Activated naive CD4-positive, alpha-beta T cell treated with anti-CD3 and anti-CD28 coated beads, Interleukin-2, amount 10 ng/mL, durations not matched to agents 7 days and 5 days (primary cell): ENCODE data around the gene KIFC1.
"Not testable (repeated sequence)": the region's sequence is repeated elsewhere in the genome, so short reads cannot be mapped to it uniquely, and the experiment has no call there.

Source experiments
- CTCF ChIA-PET: fragments of 350-600 bp; sonication (Branson Sonifier 250); formaldehyde crosslinking; loops from one replicate; lab custom pipeline; 2021; ENCODE audit warnings: antibody characterized with exemption; lab: Charles Lee
- DNase-seq: peaks from one replicate; pipeline ENCODE4 v3.0.0-alpha.2; 2020
- H3K27ac Mint-ChIP-seq: one replicate; pipeline ENCODE4 v1.8.0; 2021; ENCODE audit warnings: mild to moderate bottlenecking, moderate library complexity, mixed read lengths
- H3K27me3 Mint-ChIP-seq: one replicate; pipeline ENCODE4 v1.8.0; 2021; ENCODE audit warnings: mild to moderate bottlenecking, mixed read lengths
- H3K36me3 Mint-ChIP-seq: one replicate; pipeline ENCODE4 v1.8.0; 2021; ENCODE audit warnings: mixed read lengths
- H3K4me1 Mint-ChIP-seq: one replicate; pipeline ENCODE4 v1.8.0; 2021; ENCODE audit warnings: mixed read lengths
- H3K4me3 Mint-ChIP-seq: one replicate; pipeline ENCODE4 v1.8.0; 2021; ENCODE audit warnings: mild to moderate bottlenecking, moderate library complexity, mixed read lengths
- H3K9me3 Mint-ChIP-seq: one replicate; pipeline ENCODE4 v1.8.0; 2021; ENCODE audit warnings: mixed read lengths

The KIFC1 gene

GRCh38 chr6:33390173-33390572, 1.4 kb upstream of the KIFC1 start:
- H3K27ac Mint-ChIP-seq, result peak overlapping the region; percentile 97
- CTCF ChIA-PET, result interaction anchor here (0.8 to 2.0 kb wide), 15 partner anchors 11 to 310 kb away, joined by 3 to 10 read pairs (median 4); partner anchors contain the start of genes ZBTB22 and ZBTB9
- no peak overlapping the region for H3K4me3 Mint-ChIP-seq
- H3K9me3 Mint-ChIP-seq, result no peaks in the 10 kb centered on the region
- H3K27me3 Mint-ChIP-seq, result peaks cover 4% of the 10 kb centered on the region
- peaks cover 25% of the 10 kb centered on the region for H3K36me3 Mint-ChIP-seq
- no peak for DNase-seq
- H3K4me1 Mint-ChIP-seq, result peaks cover 42% of the 10 kb centered on the region

GRCh38 chr6:33390767-33391277, 801 bp upstream of the KIFC1 start:
- Mint-ChIP-seq H3K36me3 (peaks cover 29% of the 10 kb centered on the region), H3K4me3 (peak overlapping the region; percentile 87), H3K4me1 (peaks cover 47% of the 10 kb centered on the region), H3K27ac (peak overlapping the region; percentile 97), H3K9me3 (no peaks in the 10 kb centered on the region), H3K27me3 (peaks cover 4% of the 10 kb centered on the region)
- CTCF ChIA-PET, result interaction anchor here (0.7 to 2.0 kb wide), 18 partner anchors 9 to 310 kb away, joined by 3 to 10 read pairs (median 4); partner anchors contain the start of genes ZBTB22 and ZBTB9
- no peak for DNase-seq

- H3K27me3 Mint-ChIP-seq, result peaks cover 4% of the 10 kb centered on the region
- CTCF ChIA-PET, result no interaction called here
- H3K9me3 Mint-ChIP-seq, result no peaks in the 10 kb centered on the region
- DNase-seq, result peak; percentile 56
- peak overlapping the region; percentile 97 for H3K27ac Mint-ChIP-seq
- peaks cover 34% of the 10 kb centered on the region for H3K36me3 Mint-ChIP-seq
- H3K4me3 Mint-ChIP-seq, result peak overlapping the region; percentile 87
- peaks cover 52% of the 10 kb centered on the region for H3K4me1 Mint-ChIP-seq
Observed at GRCh38 chr6:33391922-33392594, 435 bp downstream of the KIFC1 start.

GRCh38 chr6:33392595-33392948, 949 bp downstream of the KIFC1 start:
- Mint-ChIP-seq H3K36me3 (peaks cover 37% of the 10 kb centered on the region), H3K27ac (peak overlapping the region; percentile 97), H3K4me1 (peaks cover 54% of the 10 kb centered on the region), H3K4me3 (peak overlapping the region; percentile 87), H3K27me3 (peaks cover 4% of the 10 kb centered on the region), H3K9me3 (no peaks in the 10 kb centered on the region)
- CTCF ChIA-PET, result no interaction called here
- no peak for DNase-seq

- peaks cover 41% of the 10 kb centered on the region for H3K36me3 Mint-ChIP-seq
- peaks cover 58% of the 10 kb centered on the region for H3K4me1 Mint-ChIP-seq
- peaks cover 4% of the 10 kb centered on the region for H3K27me3 Mint-ChIP-seq
- H3K9me3 Mint-ChIP-seq, result no peaks in the 10 kb centered on the region
- CTCF ChIA-PET, result no interaction called here
- peak overlapping the region; percentile 97 for H3K27ac Mint-ChIP-seq
- peak overlapping the region; percentile 87 for H3K4me3 Mint-ChIP-seq
- no peak for DNase-seq
Observed at GRCh38 chr6:33392979-33393378, 1.4 kb downstream of the KIFC1 start.

- Mint-ChIP-seq H3K36me3 (peaks cover 58% of the 10 kb centered on the region), H3K27ac (peak overlapping the region; percentile 30), H3K4me1 (peaks cover 46% of the 10 kb centered on the region), H3K27me3 (no peaks in the 10 kb centered on the region), H3K4me3 (no peak overlapping the region), H3K9me3 (no peaks in the 10 kb centered on the region)
- CTCF ChIA-PET, result no interaction called here
- DNase-seq, result no peak
Observed at GRCh38 chr6:33397541-33397940, 5.9 kb downstream of the KIFC1 start.

GRCh38 chr6:33398601-33399000, 7.0 kb downstream of the KIFC1 start:
- H3K9me3 Mint-ChIP-seq, CTCF ChIA-PET, H3K4me3 Mint-ChIP-seq, DNase-seq, H3K27me3 Mint-ChIP-seq: not testable (repeated sequence)
- Mint-ChIP-seq H3K27ac (peak overlapping the region; percentile 57), H3K36me3 (peaks cover 62% of the 10 kb centered on the region), H3K4me1 (peaks cover 37% of the 10 kb centered on the region)

- CTCF ChIA-PET, H3K4me3 Mint-ChIP-seq, H3K9me3 Mint-ChIP-seq, DNase-seq, H3K27me3 Mint-ChIP-seq: not testable (repeated sequence)
- H3K27ac Mint-ChIP-seq, result peak overlapping the region; percentile 42
- H3K36me3 Mint-ChIP-seq, result peaks cover 65% of the 10 kb centered on the region
- H3K4me1 Mint-ChIP-seq, result peaks cover 29% of the 10 kb centered on the region
Observed at GRCh38 chr6:33399881-33400280, 8.3 kb downstream of the KIFC1 start.

GRCh38 chr6:33404884-33405283, 13.3 kb downstream of the KIFC1 start:
- no peak for DNase-seq
- H3K36me3 Mint-ChIP-seq, result peaks cover 78% of the 10 kb centered on the region

GRCh38 chr6:33405386-33405940, 13.8 kb downstream of the KIFC1 start:
- H3K36me3 Mint-ChIP-seq, result peaks cover 75% of the 10 kb centered on the region
- no peaks in the 10 kb centered on the region for H3K27me3 Mint-ChIP-seq
- H3K4me1 Mint-ChIP-seq, result peaks cover 39% of the 10 kb centered on the region
- no peak for DNase-seq
- H3K4me3 Mint-ChIP-seq, result no peak overlapping the region
- no peaks in the 10 kb centered on the region for H3K9me3 Mint-ChIP-seq
- CTCF ChIA-PET, result no interaction called here
- H3K27ac Mint-ChIP-seq, result peak overlapping the region; percentile 76

More at GRCh38 chr6:33404884-33405283, 13.3 kb downstream of the KIFC1 start:
- no peak overlapping the region for H3K4me3 Mint-ChIP-seq
- H3K9me3 Mint-ChIP-seq, result no peaks in the 10 kb centered on the region
- H3K27ac Mint-ChIP-seq, result no peak overlapping the region
- CTCF ChIA-PET, result no interaction called here
- H3K27me3 Mint-ChIP-seq, result no peaks in the 10 kb centered on the region
- H3K4me1 Mint-ChIP-seq, result peaks cover 35% of the 10 kb centered on the region

- H3K27me3 Mint-ChIP-seq, result no peaks in the 10 kb centered on the region
- no peaks in the 10 kb centered on the region for H3K9me3 Mint-ChIP-seq
- peak overlapping the region; percentile 60 for H3K27ac Mint-ChIP-seq
- no peak for DNase-seq
- peaks cover 71% of the 10 kb centered on the region for H3K36me3 Mint-ChIP-seq
- peaks cover 39% of the 10 kb centered on the region for H3K4me1 Mint-ChIP-seq
- CTCF ChIA-PET, result no interaction called here
- no peak overlapping the region for H3K4me3 Mint-ChIP-seq
Observed at GRCh38 chr6:33406126-33406525, 14.5 kb downstream of the KIFC1 start.

- H3K4me1 Mint-ChIP-seq, result peaks cover 46% of the 10 kb centered on the region
- no peaks in the 10 kb centered on the region for H3K27me3 Mint-ChIP-seq
- no peak overlapping the region for H3K4me3 Mint-ChIP-seq
- no peak for DNase-seq
- CTCF ChIA-PET, result interaction anchor here (0.7 kb wide), 1 partner anchor 355 kb away, joined by 3 read pairs; no protein-coding TSS in a partner anchor
- peak overlapping the region; percentile 80 for H3K27ac Mint-ChIP-seq
- peaks cover 70% of the 10 kb centered on the region for H3K36me3 Mint-ChIP-seq
- H3K9me3 Mint-ChIP-seq, result no peaks in the 10 kb centered on the region
Observed at GRCh38 chr6:33407132-33407718, 15.6 kb downstream of the KIFC1 start.

- CTCF ChIA-PET, result no interaction called here
Observed at GRCh38 chr6:33410050-33410710, 18.6 kb downstream of the KIFC1 start.

More at GRCh38 chr6:33410050-33410710, 18.6 kb downstream of the KIFC1 start:
- H3K4me1 Mint-ChIP-seq, result peaks cover 64% of the 10 kb centered on the region
- DNase-seq, result peak; percentile 98
- H3K27ac Mint-ChIP-seq, result peak overlapping the region; percentile 97
- no peaks in the 10 kb centered on the region for H3K27me3 Mint-ChIP-seq
- H3K4me3 Mint-ChIP-seq, result peak overlapping the region; percentile 80
- peaks cover 65% of the 10 kb centered on the region for H3K36me3 Mint-ChIP-seq
- H3K9me3 Mint-ChIP-seq, result no peaks in the 10 kb centered on the region
